ENCODE data around the gene SHLD2. TPM values are rescaled to one million over a fixed set of nuclear protein-coding genes. Genes with fewer than 3 reads are reported as not detected.
A peak's percentile ranks its signal among the peaks of the same experiment; 100 is the strongest.
"Not testable (repeated sequence)": the region's sequence is repeated elsewhere in the genome, so short reads cannot be mapped to it uniquely, and the experiment has no call there.

The SHLD2 gene
- total and polyA plus RNA-seq, 2 of the 13 experiments (the other 11 are each of a cell fraction or from before 2014, with no cell fraction given) = 25.7 to 53.7 TPM

GRCh38 chr10:87172178-87172577, 77.2 kb downstream of the SHLD2 start:
- CTCF ChIA-PET (ENCODE audit: low intra/inter-chr PET ratio, low total read pairs); H3K9me3 ChIP-seq (ENCODE audit: low read length); H3K27me3 ChIP-seq (ENCODE audit: control insufficient read depth in 1 of 2, insufficient read depth in 2 of 2, low read length in 2 of 2); intact Hi-C loops (cut with micrococcal nuclease; ENCODE audit: unreplicated experiment); H3K79me2 ChIP-seq (ENCODE audit: insufficient read depth, low read length); POLR2A ChIA-PET; H2AFZ ChIP-seq (ENCODE audit: low read length); ATAC-seq; H4K20me1 ChIP-seq (ENCODE audit: insufficient read depth, low read length); H3K36me3 ChIP-seq (replicated peaks in 1 of 2; ENCODE audit: control insufficient read depth in 1 of 2, insufficient read depth in 2 of 2, low read length in 2 of 2); H3K4me3 ChIP-seq (replicated peaks in 1 of 3; ENCODE audit: insufficient read depth in 1 of 3, low read depth in 2 of 3, low read length in 3 of 3); in situ Hi-C loops (cut with HindIII; ENCODE audit: extremely low pct_ligation_motif_present, low pct_unique_long_range_greater_than_20kb); FAIRE-seq: not testable (repeated sequence)
- TSS peak; percentile 72 for BruUV-seq (replicated peaks)
- Histone ChIP-seq H3K27ac (ENCODE audit: extremely low read length, insufficient read depth, low read length) (peak overlapping the region; percentile 93), H3K4me1 (ENCODE audit: insufficient read depth, low read length) (peaks cover 33% of the 10 kb centered on the region), H3K4me2 (ENCODE audit: low read depth, low read length) (peak overlapping the region; percentile 23; the same call in 1 of the 2 replicates), H3K9ac (ENCODE audit: insufficient read depth, low read depth, low read length) (peak overlapping the region; percentile 56; the same call in 1 of the 2 replicates)
- peak; percentile 35; the same call in 1 of the 2 replicates for TF ChIP-seq CHD4 (IDR thresholded peaks at IDR 0.05; ENCODE audit: borderline replicate concordance, low read length)
- peak; percentile 21 for DNase-seq (ENCODE audit: low spot score)

- CTCF ChIA-PET (ENCODE audit: low intra/inter-chr PET ratio, low total read pairs); BruUV-seq (replicated peaks); H2AFZ ChIP-seq (ENCODE audit: low read length); in situ Hi-C loops (cut with HindIII; ENCODE audit: extremely low pct_ligation_motif_present, low pct_unique_long_range_greater_than_20kb); H3K9me3 ChIP-seq (ENCODE audit: low read length); H3K4me3 ChIP-seq (replicated peaks in 1 of 3; ENCODE audit: insufficient read depth in 1 of 3, low read depth in 2 of 3, low read length in 3 of 3); H3K27me3 ChIP-seq (ENCODE audit: control insufficient read depth in 1 of 2, insufficient read depth in 2 of 2, low read length in 2 of 2); H3K9ac ChIP-seq (ENCODE audit: insufficient read depth, low read depth, low read length); H4K20me1 ChIP-seq (ENCODE audit: insufficient read depth, low read length); DNase-seq (ENCODE audit: low spot score); H3K36me3 ChIP-seq (replicated peaks in 1 of 2; ENCODE audit: control insufficient read depth in 1 of 2, insufficient read depth in 2 of 2, low read length in 2 of 2); intact Hi-C loops (cut with micrococcal nuclease; ENCODE audit: unreplicated experiment); FAIRE-seq; H3K79me2 ChIP-seq (ENCODE audit: insufficient read depth, low read length); H3K4me2 ChIP-seq (ENCODE audit: low read depth, low read length); TF ChIP-seq NR2F6 (CRISPR knock-in tag; IDR thresholded peaks at IDR 0.05): not testable (repeated sequence)
- TF ChIP-seq NR2F6 (IDR thresholded peaks at IDR 0.05) (peak; percentile 12; the same call in 1 of the 2 replicates), BCL6 (CRISPR knock-in tag; IDR thresholded peaks at IDR 0.05) (peak; percentile 42; the same call in 1 of the 2 replicates), ZBTB33 (CRISPR knock-in tag; IDR thresholded peaks at IDR 0.05) (0 out of 2 replicates have a peak, but pooled peaks have one; percentile 38)
- Histone ChIP-seq H3K27ac (ENCODE audit: extremely low read length, insufficient read depth, low read length) (peak overlapping the region; percentile 44), H3K4me1 (ENCODE audit: insufficient read depth, low read length) (peaks cover 19% of the 10 kb centered on the region)
- peak; percentile 51; the same call in 2 of the 3 replicates for ATAC-seq
- POLR2A ChIA-PET = interaction anchor here (0.7 kb wide), 1 partner anchor 105 kb away, joined by 3 read pairs; no protein-coding TSS in a partner anchor
- WGBS (ENCODE audit: low lambda C conversion rate) = 21% methylated on average over 2 of the region's 3 CpGs
Observed at GRCh38 chr10:87177587-87177986, 82.6 kb downstream of the SHLD2 start.
